CD8-positive, alpha-beta memory T cell (primary cell): ENCODE data around the gene CCDC13. TPM values are rescaled to one million over a fixed set of nuclear protein-coding genes. Genes with fewer than 3 reads are reported as not detected.
A peak's percentile ranks its signal among the peaks of the same experiment; 100 is the strongest.

Experiments
- CTCF ChIA-PET: fragments of 350-600 bp; sonication (Branson Sonifier 250); formaldehyde crosslinking; loops from one replicate; lab custom pipeline; 2021; ENCODE audit warnings: antibody characterized with exemption; lab: Charles Lee
- POLR2A ChIA-PET: fragments of 350-600 bp; sonication (Branson Sonifier 250); formaldehyde crosslinking; loops from one replicate; lab custom pipeline; 2021; ENCODE audit warnings: antibody characterized with exemption; lab: Charles Lee
- DNase-seq, 5 donors: peaks; one replicate each; pipeline versions ENCODE4 v3.0.0 to v3.0.0-alpha.2; 2020 to 2022; ENCODE audit warnings: mixed read lengths in 1 of 5
- H3K27ac ChIP-seq: one replicate; pipeline ENCODE4 v1.7.0; 2013; ENCODE audit warnings: low read depth, mild to moderate bottlenecking, low read length, moderate library complexity
- H3K27me3 ChIP-seq: 2 replicates; pipeline ENCODE4 v1.7.0; 2013; ENCODE audit warnings: low read length, mild to moderate bottlenecking; ENCODE audit not compliant: insufficient read depth, poor library complexity, severe bottlenecking
- H3K36me3 ChIP-seq: 2 replicates; pipeline ENCODE4 v1.7.0; 2013; ENCODE audit warnings: mild to moderate bottlenecking, low read length, moderate library complexity; ENCODE audit not compliant: insufficient read depth
- H3K4me1 ChIP-seq: 2 replicates; pipeline ENCODE4 v1.7.0; 2013; ENCODE audit warnings: mild to moderate bottlenecking, low read length, moderate library complexity; ENCODE audit not compliant: insufficient read depth
- H3K4me3 ChIP-seq: 2 replicates; pipeline ENCODE4 v1.7.0; 2013; ENCODE audit warnings: mild to moderate bottlenecking, low read length
- H3K9me3 ChIP-seq: 2 replicates; pipeline ENCODE4 v1.7.0; 2013; ENCODE audit warnings: mild to moderate bottlenecking, low read length
- H3K27ac Mint-ChIP-seq, 8 donors: one replicate each; pipeline ENCODE4 v1.8.0; 2020 to 2021; ENCODE audit warnings: mixed read lengths in 8 of 8, mild to moderate bottlenecking in 6 of 8, inconsistent platforms in 3 of 8, moderate library complexity in 3 of 8
- H3K27me3 Mint-ChIP-seq, 2 donors: one replicate each; pipeline ENCODE4 v1.8.0; 2020 to 2021; ENCODE audit warnings: mixed read lengths in 2 of 2, mild to moderate bottlenecking in 1 of 2, moderate library complexity in 1 of 2
- H3K36me3 Mint-ChIP-seq, 3 donors: one replicate each; pipeline ENCODE4 v1.8.0; 2020 to 2021; ENCODE audit warnings: mixed read lengths in 3 of 3, inconsistent platforms in 1 of 3, mild to moderate bottlenecking in 1 of 3
- H3K4me1 Mint-ChIP-seq, 3 donors: one replicate each; pipeline ENCODE4 v1.8.0; 2020 to 2021; ENCODE audit warnings: mixed read lengths in 3 of 3, inconsistent platforms in 1 of 3, mild to moderate bottlenecking in 1 of 3
- H3K4me3 Mint-ChIP-seq, 7 donors: one replicate each; pipeline ENCODE4 v1.8.0; 2020 to 2021; ENCODE audit warnings: mixed read lengths in 7 of 7, mild to moderate bottlenecking in 6 of 7, moderate library complexity in 4 of 7, inconsistent platforms in 2 of 7
- H3K9me3 Mint-ChIP-seq, 5 donors: one replicate each; pipeline ENCODE4 v1.8.0; 2020 to 2022; ENCODE audit warnings: mixed read lengths in 5 of 5, mild to moderate bottlenecking in 3 of 5, moderate library complexity in 2 of 5, inconsistent platforms in 1 of 5
- polyA plus RNA-seq: library from polyadenylated mRNA; unstranded; fragments of 300-500 nt; fragmentation: Illumina TruSeq; gene quantifications from one replicate; pipeline ENCODE4 v1.2.3, GENCODE V29; 2021
- total RNA-seq, 2 experiments: library from RNA; stranded (reverse); gene quantifications; one replicate each; pipeline ENCODE4 v1.2.3, GENCODE V29; 2021

Gene CCDC13
- total and polyA plus RNA-seq, 3 experiments from 2014 or later = 0.33 to 0.44 (median 0.42) TPM

DNA sequence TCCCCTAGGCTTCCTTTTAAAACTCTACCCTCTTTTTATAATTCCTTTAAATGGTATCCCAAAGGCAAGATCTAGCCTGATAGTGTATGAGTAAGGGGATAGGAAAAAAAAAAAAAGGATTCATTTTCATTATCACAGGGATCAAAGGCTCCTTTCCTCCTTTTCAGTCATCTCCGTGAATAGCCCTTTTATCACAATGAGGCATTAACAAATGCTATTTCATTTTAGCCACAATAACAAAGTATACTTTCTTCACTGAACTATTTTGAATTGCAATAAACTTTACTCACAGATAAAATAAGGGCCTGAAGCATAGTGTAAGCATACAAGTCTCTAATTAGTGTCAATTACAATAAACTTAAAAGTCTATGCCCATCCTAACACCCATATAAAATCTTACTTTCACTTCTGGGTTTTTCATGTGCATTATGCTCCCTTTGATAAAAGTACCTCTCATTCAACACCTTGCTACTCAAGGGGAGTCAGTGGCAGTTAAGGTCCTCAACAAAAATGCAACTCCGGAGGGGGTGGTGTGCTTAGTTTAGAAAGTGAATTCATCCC, 22.6 kb upstream of the CCDC13 start:
- peaks cover 18 to 38% (median 34%) of the 10 kb centered on the region in 3 donors for H3K4me1 Mint-ChIP-seq
- Histone ChIP-seq H3K27me3 (no peaks in the 10 kb centered on the region), H3K9me3 (no peaks in the 10 kb centered on the region), H3K27ac (no peak overlapping the region), H3K36me3 (no peaks in the 10 kb centered on the region), H3K4me3 (no peak overlapping the region), H3K4me1 (peaks cover 8% of the 10 kb centered on the region)
- H3K4me3 Mint-ChIP-seq = no peak overlapping the region
- no peaks in the 10 kb centered on the region for H3K27me3 Mint-ChIP-seq
- H3K9me3 Mint-ChIP-seq = no peaks in the 10 kb centered on the region
- DNase-seq = no peak
- POLR2A ChIA-PET = interaction anchor here (0.6 kb wide), 1 partner anchor 52 kb away, joined by 16 read pairs; no protein-coding TSS in a partner anchor
- H3K36me3 Mint-ChIP-seq = peaks cover 6 to 23% (median 16%) of the 10 kb centered on the region in 3 donors
- CTCF ChIA-PET = interaction anchor here (0.9 kb wide), 1 partner anchor 16 kb away, joined by 3 read pairs; no protein-coding TSS in a partner anchor
- peak overlapping the region in 1 of 8 donors; percentile 38 for H3K27ac Mint-ChIP-seq

DNA sequence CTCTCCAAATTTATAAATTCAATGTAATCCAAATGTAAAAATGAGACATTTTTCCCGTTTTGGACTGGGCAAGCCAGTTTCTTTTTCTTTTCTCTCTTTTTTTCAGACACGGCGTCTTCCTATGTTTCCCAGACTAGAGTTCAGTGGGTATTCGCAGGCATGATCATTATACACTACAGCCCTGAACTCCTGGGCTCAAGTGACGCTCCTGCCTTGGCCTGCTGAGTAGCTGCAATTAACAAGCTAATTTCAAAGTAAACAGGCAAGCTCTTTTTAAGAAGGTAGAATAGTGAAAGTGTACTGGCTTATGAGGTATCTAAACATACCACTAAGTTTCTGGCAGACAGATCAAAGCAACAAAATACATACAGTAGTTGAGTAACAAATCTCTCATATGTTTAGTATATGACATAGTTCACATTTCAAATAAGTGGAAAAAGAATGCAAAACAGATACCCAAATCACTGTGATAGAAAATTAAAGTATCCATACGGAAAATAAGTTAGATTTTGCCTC, 17.7 kb upstream of the CCDC13 start:
- CTCF ChIA-PET = no interaction called here
- POLR2A ChIA-PET = no interaction called here
- no peaks in the 10 kb centered on the region for H3K27me3 ChIP-seq
- no peaks in the 10 kb centered on the region for H3K4me1 ChIP-seq
- Mint-ChIP-seq H3K36me3 (peaks cover 6 to 46% (median 22%) of the 10 kb centered on the region in 3 donors), H3K4me3 (no peak overlapping the region), H3K4me1 (peaks cover 10 to 28% (median 26%) of the 10 kb centered on the region in 3 donors), H3K27ac (no peak overlapping the region), H3K27me3 (no peaks in the 10 kb centered on the region), H3K9me3 (no peaks in the 10 kb centered on the region)
- no peaks in the 10 kb centered on the region for H3K36me3 ChIP-seq
- no peak overlapping the region for H3K27ac ChIP-seq
- H3K9me3 ChIP-seq = no peaks in the 10 kb centered on the region
- H3K4me3 ChIP-seq = no peak overlapping the region
- no peak for DNase-seq

DNA sequence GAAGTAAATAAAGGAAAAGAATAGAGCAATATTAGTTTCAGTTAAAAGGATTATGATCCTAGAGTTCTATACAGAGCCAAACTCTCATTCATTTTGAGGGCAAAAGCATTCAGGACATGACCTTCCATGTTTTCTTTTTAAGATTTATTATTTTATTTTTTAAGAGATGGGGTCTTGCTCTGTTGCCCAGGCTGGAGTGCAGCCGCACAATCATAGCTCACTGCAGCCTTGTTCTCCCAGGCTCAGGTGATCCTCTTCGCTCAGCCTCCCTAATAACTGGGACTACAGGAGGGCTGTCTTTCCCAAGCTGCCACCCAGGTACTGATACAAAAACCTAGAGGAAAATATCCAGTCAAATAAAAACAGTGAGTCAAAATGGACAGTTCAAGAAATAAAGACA, 13.6 kb upstream of the CCDC13 start:
- H3K36me3 ChIP-seq = no peaks in the 10 kb centered on the region
- Mint-ChIP-seq H3K4me3 (no peak overlapping the region), H3K4me1 (peaks cover 6 to 12% (median 11%) of the 10 kb centered on the region in 3 donors), H3K27me3 (no peaks in the 10 kb centered on the region), H3K36me3 (peaks cover 0 to 57% (median 14%) of the 10 kb centered on the region in 3 donors), H3K9me3 (no peaks in the 10 kb centered on the region), H3K27ac (no peak overlapping the region)
- H3K27me3 ChIP-seq = no peaks in the 10 kb centered on the region
- ChIA-PET POLR2A (no interaction called here), CTCF (interaction anchor here (1.2 to 1.6 kb wide), 2 partner anchors 32 to 95 kb away, joined by 3 to 4 read pairs; no protein-coding TSS in a partner anchor)
- DNase-seq = no peak
- no peak overlapping the region for H3K4me3 ChIP-seq
- no peaks in the 10 kb centered on the region for H3K4me1 ChIP-seq
- no peak overlapping the region for H3K27ac ChIP-seq
- no peaks in the 10 kb centered on the region for H3K9me3 ChIP-seq

DNA sequence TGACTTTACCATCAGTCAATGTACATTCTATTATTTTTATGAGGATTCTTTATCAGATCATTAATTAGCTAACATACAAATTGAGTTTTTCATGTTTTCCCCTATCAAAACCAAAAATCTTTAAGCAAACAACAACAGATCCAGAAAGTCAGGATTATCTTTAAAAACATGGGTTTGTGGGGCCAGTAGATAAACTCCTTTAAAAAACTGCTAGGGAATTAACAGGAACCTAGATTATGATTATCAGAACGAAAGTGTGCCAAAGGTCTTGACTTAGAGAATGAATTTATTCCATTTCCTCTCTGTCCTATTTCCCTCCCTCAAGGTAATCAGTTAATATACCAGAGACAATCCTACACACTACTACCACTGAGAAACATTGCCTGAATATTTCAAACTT, 13.2 kb upstream of the CCDC13 start:
- CTCF ChIA-PET = interaction anchor here (1.2 kb wide), 1 partner anchor 32 kb away, joined by 3 read pairs; no protein-coding TSS in a partner anchor
- no peaks in the 10 kb centered on the region for H3K9me3 Mint-ChIP-seq
- H3K4me3 Mint-ChIP-seq = no peak overlapping the region
- Histone ChIP-seq H3K27ac (no peak overlapping the region), H3K4me1 (no peaks in the 10 kb centered on the region), H3K4me3 (no peak overlapping the region), H3K9me3 (no peaks in the 10 kb centered on the region), H3K36me3 (no peaks in the 10 kb centered on the region), H3K27me3 (no peaks in the 10 kb centered on the region)
- H3K36me3 Mint-ChIP-seq = peaks cover 0 to 54% (median 12%) of the 10 kb centered on the region in 3 donors
- H3K27me3 Mint-ChIP-seq = no peaks in the 10 kb centered on the region
- POLR2A ChIA-PET = no interaction called here
- peaks cover 6 to 11% (median 9%) of the 10 kb centered on the region in 3 donors for H3K4me1 Mint-ChIP-seq
- no peak for DNase-seq
- H3K27ac Mint-ChIP-seq = peak overlapping the region in 3 of 8 donors; percentile 5 to 70 (median 22)

DNA sequence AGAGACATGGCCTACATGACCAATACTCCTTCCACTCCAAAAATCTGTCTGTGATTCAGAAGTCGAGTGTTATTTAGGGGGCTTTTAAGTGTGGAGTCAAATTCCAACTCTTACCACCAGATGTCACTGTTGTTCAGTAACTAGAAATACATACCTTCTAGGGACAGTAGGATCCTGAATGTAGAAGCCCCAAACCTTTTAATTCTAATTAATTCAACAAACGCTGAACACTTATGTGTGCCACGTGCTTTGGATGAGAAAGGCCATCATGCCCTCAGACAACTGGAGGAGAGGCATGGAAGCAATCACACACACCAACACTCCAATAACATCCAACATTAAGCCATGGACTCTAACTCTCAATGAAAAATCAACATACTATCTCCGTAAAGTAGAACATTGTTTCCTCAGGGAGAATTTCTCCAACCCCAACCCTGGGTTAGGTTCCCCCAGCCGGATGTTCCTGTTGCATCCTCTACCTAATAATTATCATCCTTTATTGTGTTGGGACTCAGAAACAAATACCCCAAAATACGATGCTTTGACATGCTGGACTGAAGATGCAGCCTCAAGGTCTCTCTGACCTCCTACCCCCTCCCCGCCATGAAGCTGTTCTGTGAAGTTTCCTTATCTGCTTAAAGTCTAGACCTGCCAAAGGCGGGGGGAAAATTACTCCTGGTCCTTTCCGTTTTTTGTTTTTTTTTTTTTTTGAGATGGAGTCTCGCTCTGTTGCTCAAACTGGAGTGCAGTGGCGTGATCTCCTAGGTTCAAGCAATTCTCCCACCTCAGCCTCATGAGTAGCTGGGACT, 8.0 kb upstream of the CCDC13 start:
- Mint-ChIP-seq H3K36me3 (peaks cover 0 to 31% (median 5%) of the 10 kb centered on the region in 3 donors), H3K4me1 (peaks cover 0 to 5% (median 0%) of the 10 kb centered on the region in 3 donors)

DNA sequence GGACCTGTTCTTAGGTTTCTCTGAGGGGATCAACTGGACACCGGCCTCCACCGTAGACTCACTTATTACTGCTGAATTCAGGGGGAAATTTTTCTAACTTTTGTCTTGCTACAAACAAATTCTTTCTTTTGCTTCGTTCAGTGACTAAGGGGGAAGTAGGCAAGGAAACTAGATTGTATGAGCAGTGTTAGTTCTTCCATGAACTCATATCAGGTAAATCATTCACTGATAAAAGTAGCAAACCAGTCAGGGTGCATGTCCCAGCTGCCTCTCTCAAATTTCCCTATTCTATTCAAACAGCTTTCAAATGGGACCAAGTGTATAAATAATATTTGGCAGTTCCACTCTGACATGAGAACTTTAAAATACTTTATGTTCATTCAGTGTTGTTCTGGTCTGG, 7.3 kb upstream of the CCDC13 start:
- H3K9me3 Mint-ChIP-seq = no peaks in the 10 kb centered on the region
- no peak overlapping the region for H3K4me3 ChIP-seq
- CTCF ChIA-PET = interaction anchor here (0.8 to 2.1 kb wide), 7 partner anchors 13 to 1418 kb away, joined by 3 to 19 read pairs (median 5); no protein-coding TSS in a partner anchor
- H3K36me3 ChIP-seq = no peaks in the 10 kb centered on the region
- DNase-seq = no peak
- no peaks in the 10 kb centered on the region for H3K9me3 ChIP-seq
- peaks cover 0 to 26% (median 2%) of the 10 kb centered on the region in 3 donors for H3K36me3 Mint-ChIP-seq
- no peaks in the 10 kb centered on the region for H3K27me3 ChIP-seq
- H3K4me1 ChIP-seq = no peaks in the 10 kb centered on the region
- peaks cover 0 to 3% (median 0%) of the 10 kb centered on the region in 3 donors for H3K4me1 Mint-ChIP-seq
- POLR2A ChIA-PET = no interaction called here
- no peak overlapping the region for H3K27ac ChIP-seq
- peak overlapping the region in 2 of 8 donors; percentile 56 to 67 for H3K27ac Mint-ChIP-seq
- H3K27me3 Mint-ChIP-seq = no peaks in the 10 kb centered on the region
- H3K4me3 Mint-ChIP-seq = no peak overlapping the region

More for the DNA sequence above, 8.0 kb upstream of the CCDC13 start:
- no peaks in the 10 kb centered on the region for H3K36me3 ChIP-seq
- Mint-ChIP-seq H3K9me3 (no peaks in the 10 kb centered on the region), H3K27me3 (no peaks in the 10 kb centered on the region), H3K27ac (peak overlapping the region in 3 of 8 donors; percentile 67 to 92 (median 75)), H3K4me3 (no peak overlapping the region)
- POLR2A ChIA-PET = no interaction called here
- no peaks in the 10 kb centered on the region for H3K9me3 ChIP-seq
- no peaks in the 10 kb centered on the region for H3K27me3 ChIP-seq
- no peak overlapping the region for H3K27ac ChIP-seq
- CTCF ChIA-PET = interaction anchor here (1.0 to 1.5 kb wide), 3 partner anchors 22 to 101 kb away, joined by 6 to 9 read pairs (median 6); partner anchors contain the start of gene HIGD1A
- no peak overlapping the region for H3K4me3 ChIP-seq
- peak in 2 of 5 donors; percentile 51 to 60 for DNase-seq
- no peaks in the 10 kb centered on the region for H3K4me1 ChIP-seq

DNA sequence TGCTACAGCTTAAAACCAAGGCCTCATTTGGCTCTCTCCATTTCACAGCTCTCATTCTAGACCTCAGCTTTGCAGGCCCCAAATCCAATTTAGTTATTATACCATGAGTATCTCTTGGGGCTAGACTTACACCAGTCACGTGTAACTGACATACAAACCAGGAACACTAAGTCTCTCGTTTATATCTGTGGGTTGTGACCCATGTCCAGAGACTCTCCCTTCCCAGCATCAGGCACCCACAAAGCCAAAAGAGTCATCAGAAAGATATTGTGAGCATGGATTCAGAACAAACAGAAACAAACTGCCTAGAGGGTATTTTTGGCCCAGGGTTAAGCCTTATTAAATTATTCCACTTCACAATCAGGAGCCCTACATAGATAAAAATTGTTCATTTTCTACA, 5.6 kb upstream of the CCDC13 start:
- H3K4me3 Mint-ChIP-seq = no peak overlapping the region
- no peak overlapping the region for H3K27ac ChIP-seq
- no peaks in the 10 kb centered on the region for H3K36me3 ChIP-seq
- POLR2A ChIA-PET = no interaction called here
- peaks cover 0 to 3% (median under 1%) of the 10 kb centered on the region in 3 donors for H3K4me1 Mint-ChIP-seq
- no peaks in the 10 kb centered on the region for H3K9me3 ChIP-seq
- DNase-seq = no peak
- no peaks in the 10 kb centered on the region for H3K4me1 ChIP-seq
- H3K27me3 Mint-ChIP-seq = no peaks in the 10 kb centered on the region
- peaks cover 0 to 17% (median 2%) of the 10 kb centered on the region in 3 donors for H3K36me3 Mint-ChIP-seq
- H3K27ac Mint-ChIP-seq = peak overlapping the region in 1 of 8 donors; percentile 38
- H3K9me3 Mint-ChIP-seq = no peaks in the 10 kb centered on the region
- no peaks in the 10 kb centered on the region for H3K27me3 ChIP-seq
- no peak overlapping the region for H3K4me3 ChIP-seq
- CTCF ChIA-PET = interaction anchor here (0.7 to 2.1 kb wide), 5 partner anchors 25 to 103 kb away, joined by 3 to 19 read pairs (median 3); no protein-coding TSS in a partner anchor
